ENCODE measurements around the gene PAPPA. TPM values are rescaled to one million over a fixed set of nuclear protein-coding genes. Genes with fewer than 3 reads are reported as not detected.

PAPPA gene
- total and polyA plus RNA-seq, 2 of the 8 experiments (the other 6 are each of a cell fraction or from before 2014, with no cell fraction given), result 0.18 to 0.63 TPM

- no peak for TF ChIP-seq TEAD4 (IDR thresholded peaks at IDR 0.05; ENCODE audit: low read depth, low read length)
- no peak for TF ChIP-seq BACH1 (IDR thresholded peaks at IDR 0.05; ENCODE audit: low read length)
- TF ChIP-seq MAX (IDR thresholded peaks at IDR 0.05), result no peak
- TF ChIP-seq POU5F1 (IDR thresholded peaks at IDR 0.05; ENCODE audit: low read depth, low read length), result no peak
- no peak for TF ChIP-seq BCL11A (IDR thresholded peaks at IDR 0.05; ENCODE audit: low read depth in 2 of 2, low read length in 2 of 2)
- no peak for TF ChIP-seq JUN (IDR thresholded peaks at IDR 0.05; ENCODE audit: low read depth, low read length)
- no peak for TF ChIP-seq POLR2AphosphoS5 (IDR thresholded peaks at IDR 0.05; ENCODE audit: low read depth, low read length)
- no peak for TF ChIP-seq PHF8 (conservative IDR thresholded peaks at IDR 0.05; ENCODE audit: low read depth, low read length)
- TF ChIP-seq MAFK (IDR thresholded peaks at IDR 0.05; ENCODE audit: low read depth, low read length), result no peak
- TF ChIP-seq ATF3 (IDR thresholded peaks at IDR 0.05; ENCODE audit: insufficient read depth, low read depth, low read length), result no peak
- no peak for TF ChIP-seq HDAC6 (IDR thresholded peaks at IDR 0.05; ENCODE audit: low read depth, low read length)
- no peak for TF ChIP-seq TAF7 (optimal IDR thresholded peaks at IDR 0.05; ENCODE audit: borderline replicate concordance, low read depth, low read length)
- no peak for TF ChIP-seq RBBP5 (IDR thresholded peaks at IDR 0.05; ENCODE audit: borderline replicate concordance, low read depth, low read length)
- CTCF ChIA-PET (ENCODE audit: partially characterized antibody), result interaction anchor here (0.7 to 1.4 kb wide), 4 partner anchors 10 to 285 kb away, joined by 3 to 4 read pairs (median 4); no protein-coding TSS in a partner anchor
Observed at GRCh38 chr9:116304761-116305160, 151.2 kb downstream of the PAPPA start.

More at GRCh38 chr9:116304761-116305160, 151.2 kb downstream of the PAPPA start:
- Histone ChIP-seq H3K23me2 (ENCODE audit: low read depth, low read length) (no peaks in the 10 kb centered on the region), H4K5ac (ENCODE audit: insufficient read length, low read depth, low read length) (no peak overlapping the region), H2BK120ac (replicated peaks; ENCODE audit: low read depth, low read length) (no peak overlapping the region), H4K91ac (replicated peaks; ENCODE audit: insufficient read length, low read length) (peak overlapping the region; percentile 42), H4K8ac (ENCODE audit: extremely low read depth, insufficient read depth, low read length) (no peak overlapping the region), H2AFZ (ENCODE audit: low read length) (no peak overlapping the region), H2BK5ac (ENCODE audit: low read depth, low read length) (peak overlapping the region; percentile 4; the same call in 1 of the 2 replicates), H3K27me3 (replicated peaks in 1 of 4; ENCODE audit: control insufficient read depth in 3 of 4, extremely low read depth in 1 of 4, insufficient read depth in 3 of 4, low read length in 3 of 4) (peaks cover 0 to 2% (median 0%) of the 10 kb centered on the region in 4 experiments; a peak in 2 of 7 replicates), H3K4me1 (replicated peaks in 1 of 4; ENCODE audit: control insufficient read depth in 3 of 4, insufficient read depth in 4 of 4, low read length in 3 of 4) (peaks cover 0 to 12% (median 10%) of the 10 kb centered on the region in 4 experiments; a peak in 5 of 7 replicates), H2BK15ac (ENCODE audit: low read length) (no peak overlapping the region), H2BK12ac (ENCODE audit: low read depth, low read length) (peak overlapping the region; percentile 11; the same call in 1 of the 2 replicates), H3K79me1 (ENCODE audit: low read depth, low read length) (no peaks in the 10 kb centered on the region), H3K14ac (ENCODE audit: insufficient read length) (no peak overlapping the region), H3K18ac (ENCODE audit: extremely low read depth, low read length) (no peak overlapping the region), H3K27ac (ENCODE audit: low read depth, low read length) (no peak overlapping the region), H4K20me1 (replicated peaks in 1 of 2; ENCODE audit: control insufficient read depth in 1 of 2, insufficient read depth in 2 of 2, low read length in 2 of 2) (no peaks in the 10 kb centered on the region), H3K23ac (ENCODE audit: insufficient read length) (no peak overlapping the region), H2AK5ac (ENCODE audit: low read depth, low read length) (no peak overlapping the region; the same call in 1 of the 2 replicates), H3K4ac (replicated peaks; ENCODE audit: insufficient read length, low read depth, low read length) (peak overlapping the region; percentile 75), H3K9me3 (ENCODE audit: insufficient read depth in 2 of 2, low read depth in 1 of 2, low read length in 1 of 2) (no peaks in the 10 kb centered on the region), H3K4me3 (ENCODE audit: extremely low read depth in 1 of 4, insufficient read depth in 2 of 4, low read depth in 3 of 4, low read length in 4 of 4) (no peak overlapping the region), H2BK20ac (ENCODE audit: low read length) (peak overlapping the region; percentile 16; the same call in 1 of the 2 replicates), H3K79me2 (ENCODE audit: control insufficient read depth in 1 of 2, insufficient read depth in 2 of 2, low read length in 2 of 2) (no peaks in the 10 kb centered on the region), H3K4me2 (ENCODE audit: insufficient read depth in 1 of 2, low read depth in 2 of 2, low read length in 2 of 2) (no peak overlapping the region), H3K9ac (replicated peaks in 1 of 4; ENCODE audit: extremely low read depth in 1 of 4, low read depth in 3 of 4, low read length in 3 of 4) (no peak overlapping the region), H3K36me3 (ENCODE audit: control insufficient read depth in 2 of 4, insufficient read depth in 4 of 4, low read length in 3 of 4) (no peaks in the 10 kb centered on the region), H3K56ac (replicated peaks; ENCODE audit: insufficient read length, low read depth, low read length) (no peak overlapping the region)
- DNase-seq (ENCODE audit: low read depth in 1 of 2, low spot score in 2 of 2) (no peak), FAIRE-seq (no peak)
- WGBS, 2 experiments (ENCODE audit: extremely low coverage in 1 of 2, insufficient coverage in 1 of 2, insufficient read length in 1 of 2, insufficient replicate concordance in 2 of 2, low coverage in 1 of 2, low lambda C conversion rate in 2 of 2, missing lambda C conversion rate in 1 of 2), result 65% methylated on average over 5 of the region's 5 CpGs; no CpG with 5 or more reads in 1 of the 2 experiments
- POLR2A ChIA-PET (ENCODE audit: partially characterized antibody), result interaction anchor here (1.5 kb wide), 1 partner anchor 18 kb away, joined by 10 read pairs; no protein-coding TSS in a partner anchor

Measured in H1 (cell line).